Neural cell (in vitro differentiated cells): ENCODE data around the gene MLLT6. TPM values are rescaled to one million over a fixed set of nuclear protein-coding genes. Genes with fewer than 3 reads are reported as not detected.

Experiments
- H2AFZ ChIP-seq: fragments of 200-600, 300-800 bp; sonication (generic), shearing (Covaris generic); 2 replicates; pipeline ENCODE4 v1.6.0; 2014; ENCODE audit warnings: low read depth, mild to moderate bottlenecking, antibody characterized with exemption, low read length, moderate library complexity
- H3F3A ChIP-seq: fragments of 200-600 bp; shearing (Covaris generic); 2 replicates; pipeline ENCODE4 v1.6.1; 2016; ENCODE audit warnings: mild to moderate bottlenecking, moderate library complexity, mixed read lengths, antibody characterized with exemption, low read length; ENCODE audit not compliant: insufficient read depth, poor library complexity, severe bottlenecking
- H3K27ac ChIP-seq: fragments of 200-600, 300-800 bp; sonication (generic), shearing (Covaris generic); 2 replicates; pipeline ENCODE4 v1.5.1; 2014; ENCODE audit warnings: mild to moderate bottlenecking, low read length, moderate library complexity
- H3K27me3 ChIP-seq: fragments of 300-800, 200-600 bp; sonication (generic), shearing (Covaris generic); 2 replicates; pipeline ENCODE4 v1.6.0; 2014; ENCODE audit warnings: mild to moderate bottlenecking, low read depth, low read length, moderate library complexity; ENCODE audit not compliant: insufficient read depth
- H3K36me3 ChIP-seq: fragments of 300-800, 200-600 bp; sonication (generic), shearing (Covaris generic); 2 replicates; pipeline ENCODE4 v1.5.1; 2014; ENCODE audit warnings: mild to moderate bottlenecking, antibody characterized with exemption, low read length, moderate library complexity; ENCODE audit not compliant: insufficient read depth
- H3K4me2 ChIP-seq: fragments of 300-800, 200-600 bp; sonication (generic), shearing (Covaris generic); 2 replicates; pipeline ENCODE4 v1.6.0; 2014; ENCODE audit warnings: mild to moderate bottlenecking, low read length
- H3K4me3 ChIP-seq: fragments of 300-800, 200-600 bp; sonication (generic), shearing (Covaris generic); 2 replicates; pipeline ENCODE4 v1.5.1; 2014; ENCODE audit warnings: mild to moderate bottlenecking, low read length, moderate library complexity
- H3K79me2 ChIP-seq: fragments of 200-600 bp; shearing (Covaris generic); replicated peaks from 2 replicates; pipeline ENCODE4 v1.6.0; 2014; ENCODE audit warnings: mild to moderate bottlenecking, low read length, moderate library complexity; ENCODE audit not compliant: insufficient read depth
- H3K9ac ChIP-seq: fragments of 300-800, 200-600 bp; sonication (generic), shearing (Covaris generic); 2 replicates; pipeline ENCODE4 v1.6.1; 2016; ENCODE audit warnings: mild to moderate bottlenecking, low read length, mixed read lengths
- H3K9me2 ChIP-seq: fragments of 200-600 bp; shearing (Covaris generic); 2 replicates; pipeline ENCODE4 v1.6.1; 2016; ENCODE audit warnings: mild to moderate bottlenecking, low read length, mixed read lengths; ENCODE audit not compliant: insufficient read depth
- H3K9me3 ChIP-seq: fragments of 200-600, 300-800 bp; sonication (generic), shearing (Covaris generic); 2 replicates; pipeline ENCODE4 v1.6.1; 2016; ENCODE audit warnings: mild to moderate bottlenecking, mixed run types, low read length, moderate library complexity, mixed read lengths
- H4K20me1 ChIP-seq: fragments of 200-600 bp; shearing (Covaris generic); 2 replicates; pipeline ENCODE4 v1.6.1; 2016; ENCODE audit warnings: mild to moderate bottlenecking, mixed run types; ENCODE audit not compliant: insufficient read depth
- CTCF ChIP-seq: fragments of 450-650 bp; IDR thresholded peaks from 2 replicates; pipeline ENCODE4 v1.5.1; 2014; ENCODE audit warnings: antibody characterized with exemption, mild to moderate bottlenecking, moderate library complexity; ENCODE audit not compliant: poor library complexity, severe bottlenecking
- EP300 ChIP-seq: fragments of 450-650 bp; conservative IDR thresholded peaks from 2 replicates; pipeline ENCODE4 v1.6.1; 2014; ENCODE audit warnings: antibody characterized with exemption, mild to moderate bottlenecking, moderate library complexity; ENCODE audit not compliant: poor library complexity, severe bottlenecking
- EZH2 ChIP-seq: fragments of 200-600, 300-800 bp; shearing (Covaris generic), sonication (generic); IDR thresholded peaks from 2 replicates; pipeline ENCODE4 v1.6.1; 2014; ENCODE audit warnings: antibody characterized with exemption, low read length, borderline replicate concordance, mild to moderate bottlenecking; ENCODE audit not compliant: insufficient read depth, poor library complexity, severe bottlenecking
- MXI1 ChIP-seq: fragments of 450-650 bp; conservative IDR thresholded peaks from 2 replicates; pipeline ENCODE4 v1.6.1; 2014; ENCODE audit warnings: antibody characterized with exemption, mild to moderate bottlenecking; ENCODE audit not compliant: poor library complexity, severe bottlenecking
- POLR2AphosphoS5 ChIP-seq: IDR thresholded peaks from 2 replicates; pipeline ENCODE4 v1.6.1; 2012
- RAD21 ChIP-seq: fragments of 450-650 bp; conservative IDR thresholded peaks from 2 replicates; pipeline ENCODE4 v1.6.1; 2014; ENCODE audit warnings: antibody characterized with exemption, mild to moderate bottlenecking, moderate library complexity
- REST ChIP-seq: IDR thresholded peaks from 2 replicates; pipeline ENCODE4 v1.6.1; 2012; ENCODE audit warnings: borderline replicate concordance
- SMC3 ChIP-seq: fragments of 450-650 bp; conservative IDR thresholded peaks from 2 replicates; pipeline ENCODE4 v1.6.1; 2014; ENCODE audit warnings: antibody characterized with exemption, mild to moderate bottlenecking, moderate library complexity; ENCODE audit not compliant: poor library complexity
- TAF1 ChIP-seq: IDR thresholded peaks from 2 replicates; pipeline ENCODE4 v1.6.1; 2012; ENCODE audit warnings: low read depth
- polyA plus RNA-seq: library from polyadenylated mRNA; depleted of rRNA; stranded (reverse); fragments of >200 nt; gene quantifications from 2 replicates; pipeline ENCODE4 v1.2.3, GENCODE V29; 2014

MLLT6 gene
- polyA plus RNA-seq, 1 donor from 2014 or later, result 19.7 TPM

- no peak overlapping the region for H3K27ac ChIP-seq
- no peak overlapping the region for H3K4me3 ChIP-seq
- peaks cover 23% of the 10 kb centered on the region for H4K20me1 ChIP-seq
- H3K36me3 ChIP-seq, result no peaks in the 10 kb centered on the region
- H3K27me3 ChIP-seq, result no peaks in the 10 kb centered on the region
- no peaks in the 10 kb centered on the region for H3F3A ChIP-seq
- no peak overlapping the region for H3K4me2 ChIP-seq
- no peaks in the 10 kb centered on the region for H3K9me3 ChIP-seq
- no peaks in the 10 kb centered on the region for H3K9me2 ChIP-seq
- no peak overlapping the region for H3K9ac ChIP-seq
- peaks cover 38% of the 10 kb centered on the region for H3K79me2 ChIP-seq
- no peak for TF ChIP-seq TAF1
- TF ChIP-seq EP300, result no peak
- TF ChIP-seq REST, result no peak
- TF ChIP-seq RAD21, result no peak
- no peak for TF ChIP-seq SMC3
- no peak for TF ChIP-seq POLR2AphosphoS5
- TF ChIP-seq MXI1, result no peak
- no peak for TF ChIP-seq CTCF
- no peak for TF ChIP-seq EZH2
- H2AFZ ChIP-seq, result no peak overlapping the region
Observed at GRCh38 chr17:38738686-38739085, 33.6 kb downstream of the MLLT6 start.

GRCh38 chr17:38739305-38739704 is 34.2 kb downstream of the MLLT6 start:
- Histone ChIP-seq H3K36me3 (no peaks in the 10 kb centered on the region), H3K9me3 (no peaks in the 10 kb centered on the region), H3K4me3 (no peak overlapping the region), H3K4me2 (no peak overlapping the region), H2AFZ (no peak overlapping the region), H3F3A (no peaks in the 10 kb centered on the region), H4K20me1 (peaks cover 23% of the 10 kb centered on the region), H3K79me2 (peaks cover 44% of the 10 kb centered on the region), H3K9ac (no peak overlapping the region), H3K27me3 (no peaks in the 10 kb centered on the region), H3K27ac (no peak overlapping the region), H3K9me2 (no peaks in the 10 kb centered on the region)
- no peak for TF ChIP-seq SMC3
- no peak for TF ChIP-seq EZH2
- TF ChIP-seq MXI1, result no peak
- no peak for TF ChIP-seq POLR2AphosphoS5
- TF ChIP-seq TAF1, result no peak
- TF ChIP-seq REST, result no peak
- TF ChIP-seq EP300, result no peak
- TF ChIP-seq CTCF, result no peak
- TF ChIP-seq RAD21, result no peak
